Mesenchymal stem cell (in vitro differentiated cells and primary cell): ENCODE results near the gene RYR2.
A peak's percentile ranks its signal among the peaks of the same experiment; 100 is the strongest.

Experiments
- DNase-seq: peaks from one replicate; pipeline ENCODE4 v3.0.0-alpha.2; 2013
- H2AFZ ChIP-seq: one replicate; pipeline ENCODE4 v1.6.1; 2013; ENCODE audit warnings: low read depth, mild to moderate bottlenecking, control low read depth, inconsistent platforms, low read length, moderate library complexity
- H2AK5ac ChIP-seq: 2 replicates; pipeline ENCODE4 v1.6.1; 2013; ENCODE audit warnings: low read length, moderate library complexity, mild to moderate bottlenecking, inconsistent platforms; ENCODE audit not compliant: severe bottlenecking
- H2BK120ac ChIP-seq: one replicate; pipeline ENCODE4 v1.6.1; 2013; ENCODE audit warnings: low read depth, mild to moderate bottlenecking, inconsistent platforms, low read length, moderate library complexity
- H2BK12ac ChIP-seq, 2 experiments: one replicate each; pipeline ENCODE4 v1.6.1; 2013; ENCODE audit warnings: inconsistent platforms in 2 of 2, low read length in 2 of 2, mild to moderate bottlenecking in 2 of 2, moderate library complexity in 2 of 2, control low read depth in 1 of 2
- H2BK15ac ChIP-seq: one replicate; pipeline ENCODE4 v1.6.1; 2013; ENCODE audit warnings: mild to moderate bottlenecking, low read depth, inconsistent platforms; ENCODE audit not compliant: poor library complexity, severe bottlenecking
- H2BK5ac ChIP-seq: 2 replicates; pipeline ENCODE4 v1.6.1; 2013; ENCODE audit warnings: low read depth, mild to moderate bottlenecking, low read length, control low read depth, inconsistent platforms; ENCODE audit not compliant: poor library complexity, severe bottlenecking
- H3K14ac ChIP-seq, 2 experiments: one replicate each; pipeline ENCODE4 v1.6.1; 2013; ENCODE audit warnings: inconsistent platforms in 2 of 2, low read length in 2 of 2, control low read depth in 1 of 2, mild to moderate bottlenecking in 1 of 2, moderate library complexity in 1 of 2
- H3K18ac ChIP-seq, 2 experiments: one replicate each; pipeline ENCODE4 v1.6.1; 2013; ENCODE audit warnings: inconsistent platforms in 2 of 2, low read length in 2 of 2, control low read depth in 1 of 2, low read depth in 1 of 2, mild to moderate bottlenecking in 1 of 2
- H3K23ac ChIP-seq, 2 experiments: one replicate each; pipeline ENCODE4 v1.6.1; 2013; ENCODE audit warnings: inconsistent platforms in 2 of 2, low read length in 2 of 2, mild to moderate bottlenecking in 2 of 2, moderate library complexity in 2 of 2, control low read depth in 1 of 2
- H3K27ac ChIP-seq: 2 replicates; pipeline ENCODE4 v1.5.1; 2013; ENCODE audit warnings: mild to moderate bottlenecking, moderate library complexity, low read length, control low read depth, inconsistent platforms; ENCODE audit not compliant: poor library complexity, severe bottlenecking
- H3K27me3 ChIP-seq, 2 experiments: 2 replicates each; pipeline versions ENCODE4 v1.6.1 to v1.7.0; 2013; ENCODE audit warnings: low read length in 2 of 2, mild to moderate bottlenecking in 2 of 2, moderate library complexity in 2 of 2, control low read depth in 1 of 2, inconsistent platforms in 1 of 2; ENCODE audit not compliant: control insufficient read depth in 1 of 2, insufficient read depth in 1 of 2
- H3K36me3 ChIP-seq, 2 experiments: 2 replicates each; pipeline versions ENCODE4 v1.6.1 to v1.7.0; 2013; ENCODE audit warnings: low read length in 2 of 2, control low read depth in 1 of 2, inconsistent platforms in 1 of 2, low read depth in 1 of 2, mild to moderate bottlenecking in 1 of 2; ENCODE audit not compliant: insufficient read depth in 2 of 2, control insufficient read depth in 1 of 2
- H3K4ac ChIP-seq, 2 experiments: one replicate each; pipeline ENCODE4 v1.6.1; 2013; ENCODE audit warnings: inconsistent platforms in 2 of 2, low read length in 2 of 2, mild to moderate bottlenecking in 2 of 2, moderate library complexity in 2 of 2, control low read depth in 1 of 2, low read depth in 1 of 2
- H3K4me1 ChIP-seq: 2 replicates; pipeline ENCODE4 v1.6.1; 2013; ENCODE audit warnings: low read depth, low read length, control low read depth; ENCODE audit not compliant: control insufficient read depth, insufficient read depth
- H3K4me2 ChIP-seq: 2 replicates; pipeline ENCODE4 v1.6.1; 2013; ENCODE audit warnings: low read length, mild to moderate bottlenecking, inconsistent platforms; ENCODE audit not compliant: poor library complexity, severe bottlenecking
- H3K4me3 ChIP-seq, 2 experiments: 2 replicates each; pipeline versions ENCODE4 v1.5.1 to v1.7.0; 2013; ENCODE audit warnings: low read length in 2 of 2, mild to moderate bottlenecking in 2 of 2, control low read depth in 1 of 2, low read depth in 1 of 2; ENCODE audit not compliant: insufficient read depth in 1 of 2
- H3K79me1 ChIP-seq: replicated peaks from 2 replicates; pipeline ENCODE4 v1.6.1; 2013; ENCODE audit warnings: mild to moderate bottlenecking, control low read depth, low read length, inconsistent platforms; ENCODE audit not compliant: poor library complexity, severe bottlenecking
- H3K9ac ChIP-seq: 2 replicates; pipeline ENCODE4 v1.7.0; 2013; ENCODE audit warnings: mild to moderate bottlenecking, low read length, moderate library complexity
- H3K9me3 ChIP-seq: 2 replicates; pipeline ENCODE4 v1.7.0; 2013; ENCODE audit warnings: mild to moderate bottlenecking, low read length; ENCODE audit not compliant: control insufficient read depth
- H4K8ac ChIP-seq: one replicate; pipeline ENCODE4 v1.6.1; 2013; ENCODE audit warnings: inconsistent platforms, mild to moderate bottlenecking, low read length, moderate library complexity
- H4K91ac ChIP-seq: one replicate; pipeline ENCODE4 v1.6.1; 2013; ENCODE audit warnings: mild to moderate bottlenecking, low read length, inconsistent platforms
- WGBS: methylation state at CpG from one replicate; pipeline ENCODE4 v1.1.7; 2013; ENCODE audit warnings: mixed read lengths; 5-methylcytosine and 5-hydroxymethylcytosine counted together

RYR2 gene

DNA sequence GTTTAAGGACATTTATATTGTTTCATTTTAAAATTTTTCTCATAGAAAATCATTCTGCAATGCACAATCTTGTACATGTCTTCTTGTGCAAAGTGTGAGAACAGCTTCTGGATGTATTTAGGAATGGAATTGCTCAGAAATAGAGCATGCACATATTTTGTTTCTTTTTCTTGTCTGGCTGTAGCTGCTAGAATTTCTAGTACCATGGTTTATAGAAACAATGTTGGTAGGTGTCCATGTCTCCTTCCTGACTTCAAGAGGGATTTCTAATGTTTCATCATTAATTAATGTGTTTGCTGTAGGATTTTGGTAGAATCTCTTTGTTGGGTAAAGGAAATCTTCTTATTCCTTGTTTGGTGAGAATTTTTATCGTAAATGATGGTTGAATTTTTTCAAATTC lies 99.0 kb downstream of the RYR2 start:
- no peak overlapping the region for H2BK5ac ChIP-seq
- H3K9ac ChIP-seq, result no peak overlapping the region
- H3K4me2 ChIP-seq, result no peak overlapping the region
- DNase-seq, result no peak
- no peak overlapping the region for H4K91ac ChIP-seq
- no peak overlapping the region for H2BK15ac ChIP-seq
- no peak overlapping the region for H3K18ac ChIP-seq
- H3K4me3 ChIP-seq, result no peak overlapping the region
- no peak overlapping the region for H3K4ac ChIP-seq
- no peaks in the 10 kb centered on the region for H3K27me3 ChIP-seq
- no peak overlapping the region for H2BK120ac ChIP-seq
- H3K9me3 ChIP-seq, result no peaks in the 10 kb centered on the region
- H3K27ac ChIP-seq, result no peak overlapping the region
- no peaks in the 10 kb centered on the region for H3K4me1 ChIP-seq
- no peak overlapping the region for H2AFZ ChIP-seq
- H3K79me1 ChIP-seq, result no peaks in the 10 kb centered on the region
- H3K36me3 ChIP-seq, result no peaks in the 10 kb centered on the region
- WGBS, result no CpG with 5 or more reads among the region's 1 CpG
- no peak overlapping the region for H3K14ac ChIP-seq
- no peak overlapping the region for H2AK5ac ChIP-seq
- H3K23ac ChIP-seq, result no peak overlapping the region
- no peak overlapping the region for H2BK12ac ChIP-seq
- no peak overlapping the region for H4K8ac ChIP-seq

DNA sequence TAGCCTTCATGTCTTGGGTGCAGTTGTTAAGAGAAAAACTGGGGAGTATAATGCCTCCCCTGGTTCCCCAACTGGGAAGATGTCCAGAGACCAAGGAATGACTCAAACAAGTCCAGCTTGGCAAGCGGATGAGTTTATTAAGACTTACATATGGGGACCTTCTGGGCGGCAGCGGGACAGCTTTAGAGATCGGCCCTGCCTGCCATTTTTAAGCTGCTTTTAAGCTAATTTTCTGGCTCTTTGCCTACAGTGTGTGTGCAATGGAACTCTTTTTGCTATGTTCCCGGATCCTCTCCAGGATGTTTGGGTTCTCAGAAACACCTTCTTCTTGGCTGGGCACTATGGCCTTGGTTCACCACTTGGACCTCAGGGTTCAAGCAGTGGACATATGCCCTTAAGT lies 99.5 kb downstream of the RYR2 start:
- no peak overlapping the region for H3K9ac ChIP-seq
- H3K4ac ChIP-seq, result no peak overlapping the region
- DNase-seq, result no peak
- H2AFZ ChIP-seq, result no peak overlapping the region
- H3K23ac ChIP-seq, result no peak overlapping the region
- no peak overlapping the region for H3K14ac ChIP-seq
- no peaks in the 10 kb centered on the region for H3K9me3 ChIP-seq
- H4K8ac ChIP-seq, result no peak overlapping the region
- no peak overlapping the region for H3K18ac ChIP-seq
- H2BK120ac ChIP-seq, result no peak overlapping the region
- no peaks in the 10 kb centered on the region for H3K79me1 ChIP-seq
- H4K91ac ChIP-seq, result no peak overlapping the region
- H2BK12ac ChIP-seq, result no peak overlapping the region
- H2BK15ac ChIP-seq, result no peak overlapping the region
- no peak overlapping the region for H2AK5ac ChIP-seq
- H3K4me1 ChIP-seq, result no peaks in the 10 kb centered on the region
- 94% methylated on average over 5 of the region's 5 CpGs for WGBS
- no peaks in the 10 kb centered on the region for H3K27me3 ChIP-seq
- no peak overlapping the region for H3K4me3 ChIP-seq
- no peaks in the 10 kb centered on the region for H3K36me3 ChIP-seq
- no peak overlapping the region for H3K27ac ChIP-seq
- no peak overlapping the region for H3K4me2 ChIP-seq
- H2BK5ac ChIP-seq, result no peak overlapping the region

GRCh38 chr1:237145379-237146135 lies 103.6 kb downstream of the RYR2 start:
- Histone ChIP-seq H3K27me3 (no peaks in the 10 kb centered on the region), H3K23ac (no peak overlapping the region), H3K14ac (no peak overlapping the region), H3K4me2 (no peak overlapping the region), H3K79me1 (no peaks in the 10 kb centered on the region), H3K18ac (no peak overlapping the region), H2BK5ac (no peak overlapping the region), H3K4me3 (no peak overlapping the region), H2BK15ac (no peak overlapping the region), H3K27ac (no peak overlapping the region), H3K4me1 (no peaks in the 10 kb centered on the region), H3K36me3 (no peaks in the 10 kb centered on the region), H4K91ac (no peak overlapping the region), H2BK12ac (no peak overlapping the region), H2AFZ (no peak overlapping the region), H3K9me3 (no peaks in the 10 kb centered on the region), H4K8ac (no peak overlapping the region), H2BK120ac (no peak overlapping the region), H2AK5ac (no peak overlapping the region), H3K4ac (no peak overlapping the region), H3K9ac (no peak overlapping the region)
- 59% methylated on average over 4 of the region's 4 CpGs for WGBS
- DNase-seq, result peak; percentile 4

DNA sequence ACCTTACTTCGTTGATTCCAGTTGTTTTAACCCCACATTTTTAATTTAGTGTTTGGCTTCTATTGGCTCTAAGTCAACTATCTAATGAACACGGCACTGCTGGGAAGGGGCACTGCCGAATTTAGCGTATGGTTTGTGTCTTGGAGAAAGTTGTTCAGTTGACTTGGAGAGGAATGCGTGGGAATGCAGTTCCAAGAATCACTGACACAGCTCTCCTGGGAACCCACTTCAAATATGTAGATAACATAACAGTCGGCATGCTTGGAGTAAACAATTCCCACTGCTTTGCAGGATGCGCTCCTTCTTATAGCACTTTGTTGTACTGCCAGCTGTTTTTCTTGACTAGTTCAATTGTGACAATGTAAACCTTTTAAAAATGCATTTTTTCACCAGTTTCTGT lies 104.3 kb downstream of the RYR2 start:
- H2BK5ac ChIP-seq, result no peak overlapping the region
- H3K4me2 ChIP-seq, result no peak overlapping the region
- H4K91ac ChIP-seq, result no peak overlapping the region
- no peak overlapping the region for H2BK120ac ChIP-seq
- no peaks in the 10 kb centered on the region for H3K9me3 ChIP-seq
- H3K79me1 ChIP-seq, result no peaks in the 10 kb centered on the region
- peak; percentile 73 for DNase-seq
- no peak overlapping the region for H3K27ac ChIP-seq
- no peak overlapping the region for H3K18ac ChIP-seq
- no peak overlapping the region for H3K4ac ChIP-seq
- H3K23ac ChIP-seq, result no peak overlapping the region
- WGBS, result 10% methylated on average over 7 of the region's 7 CpGs
- no peak overlapping the region for H3K9ac ChIP-seq
- no peak overlapping the region for H2AK5ac ChIP-seq
- no peaks in the 10 kb centered on the region for H3K4me1 ChIP-seq
- H4K8ac ChIP-seq, result no peak overlapping the region
- H2BK15ac ChIP-seq, result no peak overlapping the region
- no peaks in the 10 kb centered on the region for H3K36me3 ChIP-seq
- H3K27me3 ChIP-seq, result no peaks in the 10 kb centered on the region
- H2BK12ac ChIP-seq, result no peak overlapping the region
- no peak overlapping the region for H3K14ac ChIP-seq
- H3K4me3 ChIP-seq, result no peak overlapping the region
- H2AFZ ChIP-seq, result no peak overlapping the region
